ENCODE data around the gene IFNLR1.
"Not testable (repeated sequence)": the region's sequence is repeated elsewhere in the genome, so short reads cannot be mapped to it uniquely, and the experiment has no call there.

IFNLR1 gene

DNA sequence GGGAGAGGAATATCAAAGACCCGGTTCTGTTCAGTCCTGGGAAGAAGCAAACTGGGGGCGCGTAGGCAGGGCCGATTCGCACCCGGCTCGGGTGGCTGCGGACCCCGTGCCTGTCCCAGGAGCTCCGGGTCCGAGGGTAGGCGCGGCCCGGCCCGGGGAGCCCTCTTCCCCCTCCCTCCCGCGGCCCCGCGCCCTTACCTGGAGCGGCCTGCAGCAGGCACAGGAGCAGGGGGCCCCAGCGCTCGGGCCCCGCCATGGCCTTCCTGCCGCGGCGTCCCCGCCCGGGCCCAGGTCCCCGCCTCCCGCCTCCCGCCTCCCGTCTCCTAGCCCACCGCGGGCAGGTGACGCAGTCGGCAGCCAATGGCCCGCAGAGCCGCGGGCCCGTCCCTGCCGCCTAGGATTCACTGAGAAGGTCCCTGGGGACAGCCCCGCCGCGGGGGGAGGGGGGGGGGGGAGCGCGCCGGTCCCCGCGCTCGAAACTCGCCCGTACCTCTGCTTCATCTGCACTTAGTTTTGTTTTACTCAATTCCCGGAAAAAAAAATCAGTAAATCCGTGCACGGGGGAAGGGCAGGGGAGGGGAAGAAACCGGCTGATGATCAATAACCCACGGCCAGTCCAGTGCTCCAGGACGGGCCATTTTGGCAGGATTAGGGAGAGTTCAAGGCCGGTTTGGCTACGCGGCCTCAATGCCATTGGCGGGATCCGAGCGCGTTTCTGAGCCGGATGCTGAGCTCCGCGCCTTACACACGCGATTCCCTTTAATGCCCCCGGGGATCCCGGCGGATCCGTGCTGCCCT is at the start of gene IFNLR1:
TSS of gene IFNLR1 (minus strand) at position 297 of the 798 bp plus-strand sequence. CDS start at position 256, 41 bp downstream.
- no peak for FAIRE-seq

DNA sequence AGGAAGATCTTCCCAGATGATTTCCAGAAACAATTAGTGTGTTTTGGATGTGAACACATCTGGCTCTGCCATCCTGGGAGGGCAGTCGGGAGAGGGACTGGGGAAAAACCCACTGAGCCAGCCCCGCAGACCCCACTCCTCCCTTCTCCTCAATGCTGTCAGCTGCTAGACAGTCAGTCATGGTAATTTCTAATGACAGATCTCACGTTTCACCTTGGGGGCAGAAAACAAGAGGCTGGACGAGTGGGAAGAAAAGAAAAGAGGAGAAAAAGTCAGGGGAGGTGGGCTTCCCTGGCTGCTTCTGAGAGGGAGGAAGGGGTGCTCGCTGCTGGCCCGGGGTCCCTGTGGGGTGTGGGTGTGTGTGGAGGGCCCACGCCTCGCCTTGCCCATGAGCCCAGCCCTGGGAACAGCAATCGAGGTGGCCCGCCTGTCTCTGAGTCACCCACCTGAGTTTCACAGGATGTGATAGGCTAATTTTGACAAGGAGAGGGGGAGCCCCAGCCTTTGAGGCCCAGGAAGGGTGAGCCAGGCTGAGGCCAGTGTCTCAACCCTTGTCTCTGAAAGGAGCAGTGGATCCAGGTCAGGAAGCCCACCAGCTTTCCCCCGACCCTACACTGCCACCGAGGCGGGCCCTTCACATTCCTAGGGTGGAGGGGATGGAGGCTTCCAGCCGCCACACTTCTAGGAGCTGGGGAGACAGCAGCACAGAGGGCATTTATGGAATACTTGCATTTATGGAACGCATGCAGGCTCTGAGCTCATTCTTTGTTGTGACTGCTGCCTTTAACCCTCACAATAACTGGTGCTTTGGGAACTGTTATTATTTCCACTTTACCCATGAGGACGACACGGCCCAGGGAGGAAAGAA is 49.1 kb upstream of the IFNLR1 start:
- FAIRE-seq, result no peak

DNA sequence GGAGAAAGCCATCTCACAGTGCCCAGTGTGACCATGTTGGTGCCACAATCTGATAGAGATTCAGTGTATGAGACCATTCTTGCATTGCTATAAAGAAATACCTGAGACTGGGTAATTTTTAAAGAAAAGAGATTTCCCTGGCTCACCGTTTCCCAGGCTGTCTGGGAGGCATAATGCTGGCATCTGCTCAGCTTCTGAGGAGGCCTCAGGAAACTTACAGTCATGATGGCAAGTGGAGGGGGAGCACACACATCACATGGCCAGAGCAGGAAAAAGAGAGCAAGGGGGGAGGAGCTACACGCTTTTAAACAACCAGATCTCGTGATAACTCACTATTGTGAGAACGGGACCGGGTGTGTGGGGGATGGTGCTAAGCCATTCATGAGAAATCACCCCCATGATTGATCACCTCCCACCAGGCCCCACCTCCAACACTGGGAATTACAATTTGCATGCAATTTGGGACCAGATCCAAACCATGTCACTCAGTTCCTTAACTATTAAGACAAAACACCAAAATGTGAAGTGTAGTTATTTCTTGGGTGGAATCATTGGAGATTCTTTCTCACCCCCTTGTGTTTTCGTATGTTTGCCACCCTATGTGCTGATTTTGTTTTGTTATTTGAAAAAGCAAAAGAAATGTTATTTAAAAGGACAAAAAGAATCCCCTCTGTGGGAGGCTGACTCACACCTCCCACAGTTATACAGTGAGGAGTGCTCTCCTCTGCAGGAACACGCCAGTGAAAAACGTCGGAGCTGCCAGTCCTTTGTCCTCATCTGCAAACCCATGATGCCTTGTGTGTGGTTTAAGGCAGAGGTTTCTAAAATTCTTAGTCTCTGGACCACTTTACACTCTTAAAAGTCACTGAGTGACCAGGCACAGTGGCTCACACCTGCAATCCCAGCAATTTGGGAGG is 46.9 kb upstream of the IFNLR1 start:
- FAIRE-seq, result no peak

DNA sequence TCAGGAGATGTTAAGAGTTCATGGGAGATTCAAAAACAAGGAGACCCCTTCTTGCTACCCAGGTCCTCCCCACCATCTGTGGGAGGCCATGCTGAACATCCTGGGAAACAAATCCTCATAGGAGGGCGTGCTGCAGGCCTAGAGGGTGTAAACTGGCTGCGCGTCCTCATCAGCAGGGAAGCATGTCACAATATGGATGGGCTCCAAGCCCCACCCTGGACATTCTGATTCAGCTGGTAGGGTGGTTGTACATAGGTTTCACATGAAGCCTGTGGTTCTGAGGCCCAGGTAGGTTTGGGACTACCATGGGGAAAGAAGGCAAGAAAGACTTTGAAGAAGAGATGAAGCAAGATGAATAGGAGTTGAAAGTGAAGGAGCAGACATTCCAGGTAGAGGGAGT is 44.6 kb upstream of the IFNLR1 start:
- no peak for FAIRE-seq

DNA sequence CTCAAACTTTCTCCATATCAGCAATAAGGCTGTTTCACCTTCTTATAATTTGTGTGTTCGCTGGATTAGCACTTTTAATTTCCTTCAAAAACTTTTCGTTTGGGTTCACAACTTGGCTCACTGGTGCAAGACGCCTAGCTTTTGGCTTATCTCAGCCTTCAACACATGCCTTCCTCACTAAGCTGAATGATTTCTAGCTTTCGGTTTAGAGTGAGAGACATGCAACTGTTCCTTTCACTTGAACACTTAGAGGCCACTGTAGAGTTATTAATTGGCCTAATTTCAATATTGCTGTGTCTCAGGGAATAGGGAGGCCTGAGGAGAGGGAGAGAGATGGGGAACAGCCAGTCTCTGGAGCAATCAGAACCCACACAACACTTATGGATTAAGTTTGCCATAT is 41.2 kb upstream of the IFNLR1 start:
- FAIRE-seq, result no peak

DNA sequence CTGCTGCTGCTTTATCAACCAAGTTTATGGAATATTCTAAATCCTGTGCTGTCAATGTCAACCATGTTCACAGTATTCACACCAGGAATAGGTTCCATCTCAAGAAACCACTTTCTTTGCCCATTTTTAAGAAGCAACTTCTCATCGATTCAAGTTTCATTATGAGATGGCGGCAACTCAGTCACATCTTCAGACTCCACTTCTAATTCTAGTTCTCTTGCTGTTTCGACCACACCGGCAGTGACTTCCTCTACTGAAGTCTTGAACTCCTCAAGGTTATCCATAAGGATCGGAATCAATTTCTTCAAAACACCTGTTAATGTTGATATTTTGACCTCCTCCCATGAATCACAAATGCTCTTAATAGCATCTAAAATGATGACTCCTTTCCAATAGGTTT is 39.7 kb upstream of the IFNLR1 start:
- no peak for FAIRE-seq

DNA sequence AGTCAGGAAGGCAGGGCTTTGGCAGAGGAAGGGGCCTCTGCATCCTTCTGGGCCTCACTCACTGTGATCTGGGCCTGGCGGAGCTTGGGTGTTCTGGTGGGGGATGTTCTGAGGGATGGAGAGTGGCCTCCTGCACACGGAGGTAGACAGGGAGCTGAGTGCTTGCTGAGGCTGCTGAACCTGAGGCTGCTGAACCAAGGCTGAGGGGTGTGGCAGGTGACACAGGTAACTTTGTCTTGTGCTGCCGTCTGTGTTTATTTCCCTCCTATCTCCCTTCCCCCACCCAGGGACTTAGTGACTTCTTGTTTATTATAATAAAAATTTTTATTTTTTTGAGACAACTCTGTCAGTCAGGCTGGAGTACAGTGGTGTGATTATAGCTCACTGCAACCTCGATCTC is 37.7 kb upstream of the IFNLR1 start:
- FAIRE-seq, result no peak

DNA sequence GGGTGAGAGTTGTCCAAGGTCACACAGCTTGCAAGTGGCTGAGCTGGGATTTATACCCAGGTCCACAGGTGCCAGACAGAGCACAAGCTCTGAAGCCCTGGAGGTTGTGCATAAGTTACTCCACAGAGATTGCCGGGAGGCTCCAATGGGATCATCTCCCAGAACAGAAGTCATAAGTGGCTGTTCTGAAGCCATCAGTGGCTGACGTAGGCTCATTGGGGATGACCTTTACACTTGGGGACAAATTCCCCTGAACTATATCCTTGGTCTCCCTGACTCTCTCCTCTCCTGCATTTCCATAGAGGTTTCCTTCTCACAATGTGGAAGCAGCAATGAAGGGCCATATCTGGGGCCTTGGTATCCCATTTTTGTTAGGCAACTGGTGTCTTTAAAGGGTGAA is 37.0 kb upstream of the IFNLR1 start:
- FAIRE-seq, result no peak

DNA sequence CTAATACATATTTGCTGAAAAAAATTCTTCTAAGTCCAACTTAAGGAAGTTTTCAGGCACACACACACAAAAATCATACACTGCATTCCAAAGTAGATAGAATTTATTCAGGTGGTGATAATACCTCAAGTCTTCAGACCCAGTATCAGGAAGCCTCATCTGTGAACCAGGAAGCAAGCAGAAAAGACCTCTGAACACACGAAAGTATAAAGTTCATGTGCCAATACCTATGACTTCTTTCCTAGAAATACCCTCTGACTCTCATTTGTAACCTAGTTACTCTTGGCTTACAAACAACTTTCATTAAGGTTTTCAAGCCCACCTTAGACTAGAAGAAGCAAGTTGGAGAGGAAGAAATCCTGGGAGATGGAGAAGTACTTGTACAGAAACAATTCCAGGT is 35.7 kb upstream of the IFNLR1 start:
- no peak for FAIRE-seq

DNA sequence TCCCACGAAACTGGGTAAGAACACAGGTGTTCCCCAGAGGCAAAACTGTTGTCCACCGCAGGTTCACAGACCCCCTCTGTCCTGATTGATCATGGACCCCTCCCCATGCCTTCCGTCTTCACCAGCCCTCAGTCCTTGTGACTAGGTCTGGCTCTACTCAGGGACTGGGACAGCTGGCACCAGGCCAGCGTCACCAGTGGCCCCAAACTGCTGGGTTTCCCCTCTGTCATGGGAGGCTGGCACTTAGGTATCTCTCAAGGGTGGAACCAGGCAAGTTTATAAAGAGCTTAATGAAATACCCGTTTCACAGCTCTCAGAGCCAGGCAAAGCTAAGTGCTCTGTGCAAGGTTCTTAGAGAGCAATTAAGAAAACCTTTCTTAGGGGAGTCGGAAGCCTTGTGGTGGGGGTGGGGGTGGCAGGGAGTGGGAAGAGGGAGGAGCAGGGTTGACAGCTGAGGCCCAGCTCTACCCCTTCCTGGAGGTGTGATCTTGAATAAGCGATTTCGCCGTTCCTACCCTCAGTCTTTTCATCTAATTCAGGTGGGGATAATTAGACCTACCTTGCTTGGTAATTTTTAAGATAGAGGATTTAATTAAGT is 35.0 kb upstream of the IFNLR1 start:
- no peak for FAIRE-seq

DNA sequence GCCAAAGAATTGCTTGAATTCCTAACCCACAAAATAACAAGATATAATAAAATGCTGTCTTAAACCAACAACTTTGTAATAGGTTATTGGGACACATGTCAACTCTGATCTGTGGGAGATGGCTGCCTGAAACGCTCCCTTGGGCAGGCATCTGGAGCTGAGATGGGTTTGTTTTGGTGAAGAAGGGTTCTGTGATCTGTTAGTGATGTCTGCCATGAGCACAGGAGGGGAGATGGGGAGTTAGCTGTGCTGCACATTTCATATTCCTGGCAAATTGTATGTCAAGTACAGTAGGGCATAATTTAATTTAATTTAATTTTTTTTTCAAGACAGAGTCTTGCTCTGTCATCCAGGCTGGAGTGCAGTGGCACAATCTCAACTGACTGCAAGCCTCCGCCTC is 34.2 kb upstream of the IFNLR1 start:
- no peak for FAIRE-seq

DNA sequence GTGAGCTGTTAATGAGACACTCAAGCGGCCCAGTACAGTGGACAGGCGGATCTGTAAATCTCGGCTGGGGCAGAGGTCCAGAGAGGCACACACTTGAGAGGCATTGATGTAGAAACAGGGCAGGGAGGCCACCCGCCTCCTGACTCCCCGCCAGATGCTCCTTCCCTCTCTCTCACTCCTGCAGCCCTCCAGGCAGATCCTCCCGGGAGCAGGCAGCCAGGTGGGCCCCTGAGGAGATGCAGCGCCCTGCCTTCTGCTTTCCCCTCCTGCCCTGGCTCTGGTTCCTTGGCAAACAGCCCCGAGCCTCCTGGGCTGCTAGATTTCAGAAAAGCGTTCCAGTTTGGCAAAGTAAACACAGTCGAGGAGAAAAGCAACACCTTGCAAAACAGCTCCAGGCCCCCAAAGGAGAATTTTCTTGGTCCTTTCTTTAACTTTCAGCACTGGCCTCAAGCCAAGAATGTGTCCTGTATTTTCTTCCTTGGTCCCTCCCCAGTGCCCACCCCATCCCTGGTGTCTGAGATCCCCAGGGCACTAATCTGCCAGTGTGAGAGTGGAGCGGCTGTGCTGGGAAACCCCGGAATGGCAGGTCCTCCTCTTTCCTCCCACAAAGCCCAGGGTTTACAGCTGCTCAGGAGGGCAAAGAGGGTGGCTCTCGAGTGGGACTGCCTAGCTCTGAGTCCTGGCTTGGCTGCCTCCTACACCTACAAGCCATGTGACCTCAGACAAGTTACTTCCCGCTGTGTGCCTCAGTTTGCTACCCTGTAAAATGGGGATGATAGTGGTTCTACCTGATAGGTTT is 29.4 kb upstream of the IFNLR1 start:
- FAIRE-seq, result no peak

DNA sequence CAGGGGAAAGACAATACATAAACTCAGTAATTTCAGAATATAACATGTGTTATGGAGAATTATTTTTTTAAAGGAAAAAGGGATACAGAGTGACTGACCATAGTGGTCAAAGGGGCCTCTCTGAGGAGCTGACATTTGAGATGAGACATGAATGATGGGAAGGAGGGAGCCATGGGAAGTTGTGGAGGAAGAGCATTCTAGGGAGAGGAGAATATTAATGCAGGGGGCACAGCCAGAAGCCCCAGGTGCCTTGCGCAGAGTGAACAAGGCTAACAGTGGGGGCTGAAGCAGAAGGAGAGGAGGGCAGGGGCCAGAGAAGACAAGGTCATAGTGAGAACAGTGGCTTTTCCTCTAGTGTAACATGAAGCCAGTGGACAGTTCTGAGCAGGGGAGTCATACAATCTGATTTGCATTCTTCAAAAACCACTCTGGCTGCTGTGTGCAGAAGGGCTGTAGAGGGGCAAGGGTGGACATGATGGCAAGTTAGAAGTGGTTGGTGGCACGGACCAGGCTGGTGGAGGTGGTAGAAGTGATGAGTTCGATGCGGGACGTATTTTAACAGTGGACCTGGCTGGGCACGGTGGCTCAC is 28.2 kb upstream of the IFNLR1 start:
- FAIRE-seq, result no peak

DNA sequence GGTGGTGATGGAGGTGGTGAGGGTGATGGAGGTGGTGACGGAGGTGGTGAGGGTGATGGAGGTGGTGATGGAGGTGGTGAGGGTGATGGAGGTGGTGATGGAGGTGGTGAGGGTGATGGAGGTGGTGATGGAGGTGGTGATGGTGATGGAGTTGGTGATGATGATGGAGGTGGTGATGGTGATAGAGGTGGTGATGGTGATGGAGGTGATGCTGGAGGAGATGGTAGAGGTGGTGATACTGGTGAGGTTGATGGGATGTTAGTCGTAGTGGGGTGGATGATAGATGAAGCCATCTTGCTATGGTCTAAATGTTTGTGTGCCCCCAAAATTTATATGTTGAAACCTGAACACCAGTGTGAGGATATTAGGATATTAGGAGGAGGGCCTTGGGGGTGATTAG is 25.3 kb upstream of the IFNLR1 start:
- FAIRE-seq, result no peak

DNA sequence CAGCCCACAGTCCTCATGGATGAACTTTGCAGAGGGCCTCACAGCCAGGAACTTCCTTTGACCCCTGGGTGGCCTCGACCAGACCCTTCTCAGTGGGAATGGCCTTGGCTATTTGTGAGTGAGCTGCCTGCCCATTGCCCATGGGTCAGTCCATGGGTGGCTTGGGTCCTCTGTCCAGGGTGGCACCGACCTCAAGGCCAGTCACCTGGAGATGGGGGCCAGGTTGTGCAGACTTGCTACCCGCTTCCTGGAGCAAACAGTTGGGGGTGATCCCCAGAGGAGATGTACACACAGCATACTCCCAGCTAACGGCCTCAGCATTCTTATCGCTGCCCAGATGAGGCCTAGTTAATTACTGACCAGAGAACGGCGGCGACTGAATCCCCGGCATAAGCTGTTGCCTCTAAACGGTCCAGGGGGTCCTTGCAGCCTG is 23.1 kb upstream of the IFNLR1 start:
- no peak for FAIRE-seq

DNA sequence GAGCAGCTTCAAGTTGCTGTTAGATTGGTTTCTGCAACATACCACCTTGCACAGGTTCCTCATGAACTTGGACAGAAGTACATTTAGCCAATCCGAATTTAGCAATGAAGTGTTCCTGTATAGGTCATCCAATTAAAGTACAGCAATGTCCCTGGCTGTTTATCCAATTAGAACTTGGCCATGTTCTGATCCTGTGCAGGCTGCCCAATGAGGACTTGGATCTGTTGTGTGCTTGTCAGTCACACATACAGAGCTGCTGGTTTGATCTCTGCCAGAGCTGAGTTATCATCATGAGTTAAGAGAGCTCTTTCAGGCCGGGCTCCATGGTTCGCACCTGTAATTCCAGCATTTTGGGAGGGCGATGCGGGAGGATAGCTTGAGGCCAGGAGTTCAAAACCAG is 22.0 kb upstream of the IFNLR1 start:
- FAIRE-seq, result no peak

DNA sequence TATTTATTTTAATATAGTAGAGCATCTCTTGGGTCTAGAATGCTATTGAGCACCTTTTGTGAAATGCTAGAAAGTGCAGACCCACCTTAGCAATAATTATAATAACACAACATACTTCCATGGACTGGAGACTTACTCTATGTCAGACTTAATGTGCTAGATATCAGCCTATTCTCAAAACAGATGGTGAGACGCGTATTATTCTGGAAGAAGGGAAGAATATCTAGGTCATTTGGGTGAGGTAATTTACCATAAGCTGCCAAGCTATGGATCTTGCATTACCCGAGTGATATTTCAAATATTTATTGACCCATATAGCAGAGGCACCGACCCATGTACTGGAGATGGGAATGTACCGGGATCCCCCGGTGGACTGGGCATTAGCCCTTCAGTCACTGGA is 20.6 kb upstream of the IFNLR1 start:
- no peak for FAIRE-seq

DNA sequence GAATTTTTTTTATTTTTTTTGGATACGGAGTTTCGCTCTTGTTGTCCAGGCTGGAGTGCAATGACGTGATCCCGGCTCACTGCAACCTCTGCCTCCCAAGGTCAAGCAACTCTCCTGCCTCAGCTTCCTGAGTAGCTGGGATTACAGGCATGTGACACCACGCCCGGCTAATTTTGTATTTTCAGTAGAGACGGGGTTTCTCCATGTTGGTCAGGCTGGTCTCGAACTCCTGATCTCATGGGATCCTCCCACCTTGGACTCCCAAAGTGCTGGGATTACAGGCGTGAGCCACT is 20.3 kb upstream of the IFNLR1 start:
- FAIRE-seq, result not testable (repeated sequence)

DNA sequence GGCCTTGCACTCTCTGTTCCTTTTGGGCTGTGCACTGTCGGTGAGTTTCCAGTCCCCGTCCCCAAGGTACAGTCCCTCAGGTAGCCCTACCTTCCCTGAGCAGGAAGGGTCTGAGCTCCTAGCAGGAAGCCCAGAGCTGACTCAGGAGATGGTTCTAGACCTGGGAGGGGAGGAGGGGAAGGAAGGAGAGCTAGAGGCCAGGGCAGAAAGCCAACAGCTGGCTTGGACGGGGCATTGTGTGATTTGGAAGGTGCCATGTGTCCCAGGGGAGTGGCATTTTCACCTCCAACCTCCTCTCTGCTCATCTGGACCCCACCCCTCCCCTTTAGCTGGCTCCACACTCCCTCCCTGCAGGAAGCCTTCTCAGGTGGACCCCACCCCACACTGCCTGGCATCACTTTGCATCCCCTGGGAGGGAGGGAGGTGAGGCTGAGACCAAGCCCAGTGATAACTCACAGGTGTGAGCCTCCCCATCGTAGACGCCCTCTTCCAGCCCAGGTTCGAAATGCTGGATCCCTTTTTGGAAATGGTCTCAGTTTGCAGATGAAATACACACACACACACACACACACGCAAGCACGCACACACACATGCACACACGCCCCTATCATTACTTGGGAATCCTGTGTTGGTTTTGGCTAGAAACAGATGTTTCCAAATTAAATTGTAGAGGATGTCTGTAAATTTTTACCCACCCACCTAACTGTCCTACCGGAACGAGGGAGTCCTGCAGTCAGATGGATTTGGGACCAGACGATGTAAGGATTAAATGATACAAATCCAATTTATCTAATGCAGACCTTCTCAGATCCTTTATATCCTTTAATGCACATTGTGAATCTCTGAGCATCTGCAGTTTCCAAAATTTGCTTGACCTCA is 19.7 kb upstream of the IFNLR1 start:
- FAIRE-seq, result no peak

DNA sequence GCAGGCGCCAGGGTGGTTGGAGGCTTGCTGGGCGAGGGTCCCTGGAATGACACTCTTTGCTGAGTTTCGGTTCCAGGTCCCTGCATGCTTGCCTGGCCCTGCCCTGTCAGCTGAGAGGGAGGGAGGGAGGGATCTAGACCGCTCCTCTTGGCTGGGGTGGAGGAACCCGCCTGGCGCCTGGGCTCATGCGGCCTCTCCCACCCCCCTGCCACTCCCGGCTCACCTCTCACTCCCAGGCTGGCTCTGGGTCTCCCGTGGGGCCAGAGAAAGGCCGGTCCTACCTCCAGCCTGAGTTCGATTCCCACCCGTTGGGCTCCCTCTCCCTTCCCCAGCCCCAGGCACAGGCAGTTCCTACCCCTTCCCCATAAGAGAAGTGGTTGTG is 19.0 kb upstream of the IFNLR1 start:
- no peak for FAIRE-seq
